DMS79 treated with DMSO at 0.1 percent for 48 hours (cell line): Measurements from ENCODE around the gene OTOGL.
"Not testable (repeated sequence)": the region's sequence is repeated elsewhere in the genome, so short reads cannot be mapped to it uniquely, and the experiment has no call there.

Experiments
- DNase-seq: peaks from one replicate; lab custom pipeline; 2025; lab: John Stamatoyannopoulos, UW

The OTOGL gene

GRCh38 chr12:80121661-80122060 is 22.3 kb downstream of the OTOGL start:
- DNase-seq: no peak

- DNase-seq: peak; percentile 30
These were observed 30.7 kb downstream of the OTOGL start for GRCh38 chr12:80129895-80130530.

GRCh38 chr12:80135624-80136023 is 36.3 kb downstream of the OTOGL start:
- DNase-seq: no peak

- DNase-seq: no peak
These were observed 40.7 kb downstream of the OTOGL start for GRCh38 chr12:80140005-80140404.

GRCh38 chr12:80142640-80143039 is 43.3 kb downstream of the OTOGL start:
- no peak for DNase-seq

- no peak for DNase-seq
These were observed 44.2 kb downstream of the OTOGL start for GRCh38 chr12:80143537-80143936.

GRCh38 chr12:80149547-80150313 is 50.4 kb downstream of the OTOGL start:
- not testable (repeated sequence) for DNase-seq

GRCh38 chr12:80151131-80151530 is 51.8 kb downstream of the OTOGL start:
- DNase-seq: no peak

GRCh38 chr12:80154261-80154660 is 54.9 kb downstream of the OTOGL start:
- DNase-seq: no peak

- DNase-seq: no peak
These were observed 57.0 kb downstream of the OTOGL start for GRCh38 chr12:80156306-80156705.

GRCh38 chr12:80157645-80158044 is 58.3 kb downstream of the OTOGL start:
- DNase-seq: no peak

GRCh38 chr12:80161612-80162011 is 62.3 kb downstream of the OTOGL start:
- DNase-seq: no peak

GRCh38 chr12:80162177-80162576 is 62.8 kb downstream of the OTOGL start:
- peak; percentile 59 for DNase-seq

GRCh38 chr12:80165746-80166145 is 66.4 kb downstream of the OTOGL start:
- no peak for DNase-seq

- DNase-seq: no peak
These were observed 67.4 kb downstream of the OTOGL start for GRCh38 chr12:80166751-80167150.

- DNase-seq: no peak
These were observed 69.6 kb downstream of the OTOGL start for GRCh38 chr12:80168936-80169335.

- no peak for DNase-seq
These were observed 71.6 kb downstream of the OTOGL start for GRCh38 chr12:80170915-80171314.

GRCh38 chr12:80173083-80173864 is 73.9 kb downstream of the OTOGL start:
- DNase-seq: no peak

GRCh38 chr12:80175307-80175930 is 76.1 kb downstream of the OTOGL start:
- peak; percentile 45 for DNase-seq

GRCh38 chr12:80176706-80177105 is 77.4 kb downstream of the OTOGL start:
- no peak for DNase-seq

GRCh38 chr12:80178846-80179245 is 79.5 kb downstream of the OTOGL start:
- DNase-seq: no peak

GRCh38 chr12:80183939-80184338 is 84.6 kb downstream of the OTOGL start:
- DNase-seq: no peak
